Measurements from ENCODE around the gene CD44. TPM values are rescaled to one million over a fixed set of nuclear protein-coding genes. Genes with fewer than 3 reads are reported as not detected.
A peak's percentile ranks its signal among the peaks of the same experiment; 100 is the strongest.

The CD44 gene
- polyA plus RNA-seq, 1 donor = 31.1 TPM

DNA sequence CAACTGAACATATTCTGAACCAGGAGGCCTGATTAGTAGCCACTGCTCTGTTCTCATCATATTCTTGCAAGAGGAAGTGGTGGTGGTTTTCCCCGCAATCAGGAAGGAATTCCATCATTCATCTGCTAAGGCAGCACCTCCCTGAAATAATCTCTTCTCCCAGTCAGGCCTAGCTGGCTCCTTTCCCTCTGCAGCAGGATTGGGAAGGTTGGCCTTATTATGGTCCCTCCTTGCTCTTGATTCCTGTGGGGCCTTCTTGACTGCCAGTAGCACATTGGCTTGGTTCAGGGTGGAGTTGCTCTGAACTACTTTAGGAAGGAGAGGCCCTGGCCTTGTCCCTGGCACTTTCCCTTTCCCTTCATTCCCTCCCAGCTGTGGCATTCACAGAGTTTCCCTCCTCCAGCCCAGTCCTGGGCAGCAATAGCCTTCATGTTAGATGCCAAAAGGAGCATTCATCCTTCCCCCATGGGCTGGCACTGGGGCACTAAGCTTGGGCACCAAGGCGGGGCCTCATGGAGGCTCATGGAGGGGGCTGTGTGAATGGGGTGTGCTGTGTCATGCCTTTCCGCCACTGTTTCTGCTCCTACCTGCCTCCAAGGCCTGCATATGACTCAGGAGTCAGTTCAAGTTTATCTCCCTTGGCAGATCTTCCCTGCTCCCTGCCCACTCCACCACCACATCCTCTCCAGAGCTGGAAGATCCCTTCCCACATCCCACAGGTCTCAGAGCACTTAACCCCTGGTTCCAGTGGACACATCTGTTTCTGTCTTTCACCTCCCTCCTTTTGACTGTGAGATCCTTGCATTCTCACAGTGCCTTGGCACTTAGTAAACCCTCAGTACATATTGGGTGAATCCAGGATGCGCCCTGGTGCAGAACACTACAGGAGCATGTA lies 27.6 kb upstream of the CD44 start:
- H3K9me3 ChIP-seq (ENCODE audit: control insufficient read depth, low read depth, low read length) = no peaks in the 10 kb centered on the region
- no peak overlapping the region for H3K27ac ChIP-seq (ENCODE audit: low read length)
- H3K4me3 ChIP-seq (ENCODE audit: low read length) = no peak overlapping the region
- no peaks in the 10 kb centered on the region for H3K36me3 ChIP-seq (ENCODE audit: control insufficient read depth, insufficient read depth, low read length)
- no peak for DNase-seq
- no peaks in the 10 kb centered on the region for H3K27me3 ChIP-seq (ENCODE audit: control insufficient read depth, insufficient read depth, low read length)
- whole genome bisulfite sequencing (ENCODE audit: insufficient coverage, low lambda C conversion rate) = no CpG with 5 or more reads among the region's 4 CpGs
- H3K4me1 ChIP-seq (ENCODE audit: control insufficient read depth, insufficient read depth, low read length) = no peaks in the 10 kb centered on the region

DNA sequence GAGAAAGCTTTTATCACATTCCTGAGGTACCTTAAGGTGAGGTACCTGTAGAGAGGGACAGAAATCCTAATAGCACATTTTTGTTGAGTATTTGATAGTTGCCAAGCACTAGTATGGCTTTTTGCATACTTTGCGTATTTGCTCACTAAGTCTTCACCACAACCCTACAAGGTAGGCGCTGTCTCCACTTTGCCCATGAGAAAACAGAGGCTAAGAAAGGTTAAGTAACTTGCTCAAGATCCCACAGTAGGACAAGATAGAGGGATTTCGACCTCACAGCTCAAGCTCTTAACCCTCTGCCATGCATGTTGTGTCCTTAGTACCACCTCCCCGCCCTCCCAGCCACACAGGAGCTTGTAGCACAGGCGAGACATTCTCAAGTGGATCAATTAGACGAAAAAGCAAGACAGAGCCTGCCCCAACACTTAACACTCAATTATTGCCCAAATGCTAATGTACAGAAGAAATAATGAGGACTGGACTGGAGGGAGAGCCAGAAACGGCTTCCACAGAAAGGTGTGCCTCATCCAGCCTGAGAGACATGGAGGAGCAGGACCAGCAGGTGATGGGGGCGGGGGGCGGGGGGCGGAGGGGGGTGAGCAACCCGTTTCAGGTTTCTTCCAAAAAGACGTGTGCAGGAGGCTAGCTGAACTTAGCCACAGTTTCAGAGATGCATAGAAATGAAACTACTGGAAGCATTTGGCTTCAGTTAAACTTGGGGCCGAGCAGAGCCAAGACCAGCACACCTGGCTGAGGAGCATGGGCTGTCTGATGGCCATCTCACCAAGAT lies 26.7 kb upstream of the CD44 start:
- H3K9me3 ChIP-seq (ENCODE audit: control insufficient read depth, low read depth, low read length) = no peaks in the 10 kb centered on the region
- no peaks in the 10 kb centered on the region for H3K36me3 ChIP-seq (ENCODE audit: control insufficient read depth, insufficient read depth, low read length)
- DNase-seq = no peak
- no peak overlapping the region for H3K27ac ChIP-seq (ENCODE audit: low read length)
- no peak overlapping the region for H3K4me3 ChIP-seq (ENCODE audit: low read length)
- no peaks in the 10 kb centered on the region for H3K4me1 ChIP-seq (ENCODE audit: control insufficient read depth, insufficient read depth, low read length)
- WGBS (ENCODE audit: insufficient coverage, low lambda C conversion rate) = no CpG with 5 or more reads among the region's 13 CpGs
- H3K27me3 ChIP-seq (ENCODE audit: control insufficient read depth, insufficient read depth, low read length) = peaks cover 3% of the 10 kb centered on the region

DNA sequence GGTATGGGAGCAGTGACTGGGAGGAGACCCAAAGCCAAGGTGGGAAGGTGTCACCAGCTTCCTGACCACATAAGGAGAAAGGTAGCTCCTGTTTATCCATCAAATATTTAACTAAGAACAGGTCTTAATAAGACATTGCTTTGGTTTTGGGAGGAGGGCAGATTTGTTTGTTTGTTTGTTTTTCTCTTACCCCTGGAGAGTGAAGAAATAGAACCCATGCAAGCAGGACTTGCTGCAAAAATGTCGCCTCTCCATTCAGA lies 26.2 kb upstream of the CD44 start:
- no peak overlapping the region for H3K4me3 ChIP-seq (ENCODE audit: low read length)
- no peaks in the 10 kb centered on the region for H3K9me3 ChIP-seq (ENCODE audit: control insufficient read depth, low read depth, low read length)
- H3K36me3 ChIP-seq (ENCODE audit: control insufficient read depth, insufficient read depth, low read length) = no peaks in the 10 kb centered on the region
- peaks cover 3% of the 10 kb centered on the region for H3K27me3 ChIP-seq (ENCODE audit: control insufficient read depth, insufficient read depth, low read length)
- WGBS (ENCODE audit: insufficient coverage, low lambda C conversion rate) = no CpG with 5 or more reads among the region's 1 CpG
- no peaks in the 10 kb centered on the region for H3K4me1 ChIP-seq (ENCODE audit: control insufficient read depth, insufficient read depth, low read length)
- no peak for DNase-seq
- H3K27ac ChIP-seq (ENCODE audit: low read length) = no peak overlapping the region

DNA sequence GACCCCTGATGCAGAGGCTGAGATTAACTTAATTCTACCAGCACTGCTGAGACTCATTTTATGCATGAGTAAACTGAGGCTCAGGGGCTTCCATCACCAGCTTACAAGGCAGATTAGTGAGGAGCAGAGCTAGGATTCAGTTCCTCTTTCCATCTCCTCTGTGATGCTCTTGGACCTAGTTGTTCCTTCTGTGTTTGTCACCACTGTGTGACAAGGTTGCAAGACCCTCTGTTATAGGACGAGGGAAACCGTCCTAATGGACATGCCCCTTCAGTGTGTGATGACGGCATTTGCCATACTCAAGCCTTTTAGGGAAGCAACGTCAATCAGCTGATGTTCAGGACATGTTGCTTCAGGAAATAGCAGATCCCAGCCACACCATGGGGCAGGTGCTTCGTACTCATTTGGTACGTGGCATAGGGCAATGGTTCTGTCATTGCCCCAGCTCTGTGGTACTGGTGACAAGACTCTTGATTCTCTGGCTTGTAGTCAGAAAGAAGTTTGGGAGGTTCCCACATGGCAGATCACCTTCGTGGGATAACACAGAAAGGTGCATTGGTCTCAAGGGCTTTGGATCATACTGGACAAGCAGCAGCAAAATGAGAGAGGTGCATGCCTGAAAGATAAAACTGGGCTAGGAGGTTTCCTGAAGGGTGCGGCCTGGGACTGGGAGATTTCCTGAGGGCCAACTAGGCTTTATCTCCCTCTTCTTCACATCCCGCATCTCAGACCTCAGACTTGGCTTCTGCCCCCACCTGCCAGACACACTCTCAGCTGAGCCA lies 23.9 kb upstream of the CD44 start:
- no peak overlapping the region for H3K27ac ChIP-seq (ENCODE audit: low read length)
- H3K4me1 ChIP-seq (ENCODE audit: control insufficient read depth, insufficient read depth, low read length) = no peaks in the 10 kb centered on the region
- H3K9me3 ChIP-seq (ENCODE audit: control insufficient read depth, low read depth, low read length) = no peaks in the 10 kb centered on the region
- H3K36me3 ChIP-seq (ENCODE audit: control insufficient read depth, insufficient read depth, low read length) = no peaks in the 10 kb centered on the region
- no peak overlapping the region for H3K4me3 ChIP-seq (ENCODE audit: low read length)
- DNase-seq = no peak
- peaks cover 3% of the 10 kb centered on the region for H3K27me3 ChIP-seq (ENCODE audit: control insufficient read depth, insufficient read depth, low read length)
- WGBS (ENCODE audit: insufficient coverage, low lambda C conversion rate) = no CpG with 5 or more reads among the region's 9 CpGs

DNA sequence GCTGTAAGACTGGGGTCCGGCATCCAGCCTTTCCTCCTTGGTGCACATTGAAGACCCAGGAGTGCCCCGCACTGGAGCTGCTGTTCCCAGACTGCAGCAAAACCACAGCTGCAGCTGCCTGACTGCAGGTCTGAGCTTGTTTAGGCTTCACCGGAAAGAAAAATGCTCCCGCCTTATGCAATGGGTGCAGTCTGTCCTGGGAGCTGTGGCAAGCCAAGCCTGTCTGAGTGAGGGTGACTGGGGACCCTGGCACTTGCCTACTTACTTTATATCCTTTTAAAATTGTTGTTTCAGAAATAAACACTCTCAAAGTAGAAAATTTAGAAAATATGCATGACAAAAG lies 23.3 kb upstream of the CD44 start:
- Histone ChIP-seq H3K9me3 (ENCODE audit: control insufficient read depth, low read depth, low read length) (no peaks in the 10 kb centered on the region), H3K4me3 (ENCODE audit: low read length) (no peak overlapping the region), H3K4me1 (ENCODE audit: control insufficient read depth, insufficient read depth, low read length) (no peaks in the 10 kb centered on the region), H3K27me3 (ENCODE audit: control insufficient read depth, insufficient read depth, low read length) (peaks cover 5% of the 10 kb centered on the region), H3K27ac (ENCODE audit: low read length) (no peak overlapping the region), H3K36me3 (ENCODE audit: control insufficient read depth, insufficient read depth, low read length) (no peaks in the 10 kb centered on the region)
- DNase-seq = no peak
- WGBS (ENCODE audit: insufficient coverage, low lambda C conversion rate) = no CpG with 5 or more reads among the region's 4 CpGs

DNA sequence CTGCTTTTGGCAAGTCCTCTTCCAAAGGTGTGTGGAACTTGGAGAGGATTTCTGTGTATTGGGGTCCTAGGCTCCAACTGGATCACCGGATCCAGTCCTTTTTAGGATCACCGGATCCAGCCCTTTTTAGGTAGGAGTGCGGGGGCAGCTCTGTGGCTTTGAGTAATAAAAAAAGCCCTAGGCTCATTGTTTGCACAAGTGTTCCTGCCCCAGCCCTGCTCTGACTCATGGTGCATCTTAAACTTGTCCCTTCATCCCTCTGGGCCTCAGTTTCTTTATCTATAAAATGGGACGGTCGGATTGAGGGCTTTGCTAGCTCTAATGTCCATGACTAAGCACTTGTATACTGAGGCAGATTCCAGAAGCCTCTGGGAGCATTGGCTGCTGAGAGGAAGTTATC lies 22.7 kb upstream of the CD44 start:
- Histone ChIP-seq H3K4me3 (ENCODE audit: low read length) (no peak overlapping the region), H3K27me3 (ENCODE audit: control insufficient read depth, insufficient read depth, low read length) (peaks cover 6% of the 10 kb centered on the region), H3K27ac (ENCODE audit: low read length) (peak overlapping the region; percentile 23), H3K36me3 (ENCODE audit: control insufficient read depth, insufficient read depth, low read length) (no peaks in the 10 kb centered on the region), H3K4me1 (ENCODE audit: control insufficient read depth, insufficient read depth, low read length) (no peaks in the 10 kb centered on the region), H3K9me3 (ENCODE audit: control insufficient read depth, low read depth, low read length) (no peaks in the 10 kb centered on the region)
- no CpG with 5 or more reads among the region's 5 CpGs for WGBS (ENCODE audit: insufficient coverage, low lambda C conversion rate)
- no peak for DNase-seq

DNA sequence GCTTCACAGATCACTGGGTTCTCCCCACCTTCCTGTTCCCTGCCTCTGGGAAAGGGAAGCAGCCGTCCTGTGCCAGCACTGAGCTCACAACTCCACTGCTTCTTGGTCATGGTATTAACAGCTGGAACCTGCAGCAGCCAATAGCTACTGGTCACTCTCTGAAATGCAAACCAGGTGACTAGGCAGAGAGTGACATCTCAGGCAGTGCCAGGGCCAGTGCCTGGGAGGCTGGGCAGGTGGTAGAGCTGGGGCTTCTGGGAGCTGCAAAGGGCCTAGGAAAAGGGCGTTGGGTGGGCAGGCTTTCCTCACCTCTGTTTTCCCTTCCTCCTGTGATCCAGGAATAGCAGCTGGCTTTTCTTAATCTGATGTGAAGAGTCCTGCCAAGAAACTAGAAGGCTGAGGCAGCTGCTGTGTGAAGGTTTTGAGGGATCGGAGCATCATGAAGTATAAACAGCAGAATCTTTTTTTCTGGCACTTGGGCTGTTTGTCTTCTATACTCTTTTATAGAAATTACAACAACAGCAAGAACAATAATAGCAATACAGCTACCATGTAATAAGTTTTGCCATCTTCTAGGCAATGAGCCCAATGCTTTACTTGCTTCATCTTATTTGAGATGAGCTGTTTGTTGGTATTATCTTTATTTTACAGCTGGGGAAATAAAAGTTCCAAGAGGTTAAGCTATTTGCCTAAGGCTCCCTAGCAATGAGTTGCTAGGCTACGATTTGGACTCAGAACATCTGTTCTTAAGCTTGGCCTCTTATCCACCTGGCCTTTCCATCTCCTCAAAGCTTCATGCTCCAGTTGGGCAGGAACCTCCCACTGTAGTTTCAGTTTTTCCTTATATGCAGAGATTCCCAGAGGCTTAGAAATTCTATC lies 22.0 kb upstream of the CD44 start:
- DNase-seq = peak; percentile 31 to 39
- H3K27me3 ChIP-seq (ENCODE audit: control insufficient read depth, insufficient read depth, low read length) = peaks cover 6% of the 10 kb centered on the region
- WGBS (ENCODE audit: insufficient coverage, low lambda C conversion rate) = no CpG with 5 or more reads among the region's 4 CpGs
- H3K4me3 ChIP-seq (ENCODE audit: low read length) = no peak overlapping the region
- peak overlapping the region; percentile 23 for H3K27ac ChIP-seq (ENCODE audit: low read length)
- no peaks in the 10 kb centered on the region for H3K9me3 ChIP-seq (ENCODE audit: control insufficient read depth, low read depth, low read length)
- no peaks in the 10 kb centered on the region for H3K36me3 ChIP-seq (ENCODE audit: control insufficient read depth, insufficient read depth, low read length)
- H3K4me1 ChIP-seq (ENCODE audit: control insufficient read depth, insufficient read depth, low read length) = no peaks in the 10 kb centered on the region

DNA sequence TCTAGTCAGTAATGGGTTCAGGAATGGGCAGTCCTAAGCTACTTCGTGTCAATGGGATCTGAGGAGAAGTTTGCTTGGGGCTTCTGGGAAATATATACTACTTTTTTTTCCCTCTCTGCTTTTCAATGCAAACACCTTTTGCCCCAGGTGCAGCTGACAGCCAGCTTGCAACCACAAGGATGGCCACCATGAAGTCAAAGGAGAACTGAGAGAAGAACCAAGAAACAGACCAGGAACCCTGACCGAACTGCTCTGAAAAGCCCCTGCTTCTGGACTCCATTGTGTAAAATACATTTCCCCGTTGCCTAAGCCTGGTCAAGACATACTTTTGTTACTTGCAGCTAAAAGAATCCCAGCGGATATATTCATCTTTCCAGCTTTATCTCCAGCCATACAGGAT lies 20.1 kb upstream of the CD44 start:
- Histone ChIP-seq H3K36me3 (ENCODE audit: control insufficient read depth, insufficient read depth, low read length) (no peaks in the 10 kb centered on the region), H3K27ac (ENCODE audit: low read length) (no peak overlapping the region), H3K4me1 (ENCODE audit: control insufficient read depth, insufficient read depth, low read length) (no peaks in the 10 kb centered on the region), H3K4me3 (ENCODE audit: low read length) (no peak overlapping the region), H3K9me3 (ENCODE audit: control insufficient read depth, low read depth, low read length) (no peaks in the 10 kb centered on the region), H3K27me3 (ENCODE audit: control insufficient read depth, insufficient read depth, low read length) (peaks cover 6% of the 10 kb centered on the region)
- 88% methylated on average over 1 of the region's 4 CpGs for WGBS (ENCODE audit: insufficient coverage, low lambda C conversion rate)
- no peak for DNase-seq

DNA sequence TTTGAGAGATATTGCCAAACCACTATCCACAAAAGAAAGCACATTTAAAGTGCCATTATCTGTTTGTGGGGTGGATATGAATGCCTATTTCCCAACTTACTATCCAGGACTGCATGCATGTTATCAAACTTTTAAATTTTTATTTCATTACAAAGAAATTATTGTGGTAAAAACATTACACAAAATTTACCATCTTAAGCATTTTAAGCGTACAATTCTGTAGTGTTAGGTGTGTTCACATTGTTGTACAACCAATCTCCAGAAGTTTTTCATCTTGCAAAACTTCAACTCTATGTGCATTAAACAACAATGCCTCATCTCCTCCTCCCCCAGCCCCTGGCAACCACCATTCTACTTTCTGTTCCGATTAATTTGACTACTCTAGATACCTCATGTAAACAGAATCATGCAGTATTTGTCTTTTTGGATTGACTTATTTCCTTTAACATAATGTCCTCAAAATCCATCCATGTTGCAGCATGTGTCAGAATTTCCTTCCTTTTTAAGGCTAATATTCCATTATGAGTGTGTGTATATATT lies 17.6 kb upstream of the CD44 start:
- no peak for DNase-seq
- no peaks in the 10 kb centered on the region for H3K36me3 ChIP-seq (ENCODE audit: control insufficient read depth, insufficient read depth, low read length)
- H3K27me3 ChIP-seq (ENCODE audit: control insufficient read depth, insufficient read depth, low read length) = peaks cover 6% of the 10 kb centered on the region
- no peaks in the 10 kb centered on the region for H3K4me1 ChIP-seq (ENCODE audit: control insufficient read depth, insufficient read depth, low read length)
- H3K4me3 ChIP-seq (ENCODE audit: low read length) = no peak overlapping the region
- 86% methylated on average over 2 of the region's 2 CpGs for WGBS (ENCODE audit: insufficient coverage, low lambda C conversion rate)
- no peaks in the 10 kb centered on the region for H3K9me3 ChIP-seq (ENCODE audit: control insufficient read depth, low read depth, low read length)
- no peak overlapping the region for H3K27ac ChIP-seq (ENCODE audit: low read length)
